ENCODE results near the gene UNKL. TPM values are rescaled to one million over a fixed set of nuclear protein-coding genes. Genes with fewer than 3 reads are reported as not detected.
"Not testable (repeated sequence)": the region's sequence is repeated elsewhere in the genome, so short reads cannot be mapped to it uniquely, and the experiment has no call there.

The UNKL gene
- total RNA-seq, 3 donors from 2014 or later (not counting 1 experiment from before 2014, with no cell fraction given) = 114 to 130 (median 127) TPM

- H3K27me3 ChIP-seq (ENCODE audit: control insufficient read depth, insufficient read depth, low read length) = peaks cover 11% of the 10 kb centered on the region
- H3K4me1 ChIP-seq (ENCODE audit: control insufficient read depth, insufficient read depth, low read length) = peaks cover 42% of the 10 kb centered on the region
- intact Hi-C loops (cut with micrococcal nuclease) = loop anchor here (2.0 kb wide), 1 partner anchor 20 kb away; no protein-coding TSS in a partner anchor
- H3K36me3 ChIP-seq (ENCODE audit: control insufficient read depth, insufficient read depth, low read length) = no peaks in the 10 kb centered on the region
- H3K27ac Mint-ChIP-seq = peak overlapping the region; percentile 86 to 89
- peak overlapping the region; percentile 90 for H3K4me3 Mint-ChIP-seq
- 60% methylated on average over 22 of the region's 22 CpGs for WGBS (ENCODE audit: insufficient coverage)
- H3K9me3 Mint-ChIP-seq = no peaks in the 10 kb centered on the region
- H3K4me3 ChIP-seq (ENCODE audit: low read length) = peak overlapping the region; percentile 37
- TF ChIP-seq, protein P1, sequence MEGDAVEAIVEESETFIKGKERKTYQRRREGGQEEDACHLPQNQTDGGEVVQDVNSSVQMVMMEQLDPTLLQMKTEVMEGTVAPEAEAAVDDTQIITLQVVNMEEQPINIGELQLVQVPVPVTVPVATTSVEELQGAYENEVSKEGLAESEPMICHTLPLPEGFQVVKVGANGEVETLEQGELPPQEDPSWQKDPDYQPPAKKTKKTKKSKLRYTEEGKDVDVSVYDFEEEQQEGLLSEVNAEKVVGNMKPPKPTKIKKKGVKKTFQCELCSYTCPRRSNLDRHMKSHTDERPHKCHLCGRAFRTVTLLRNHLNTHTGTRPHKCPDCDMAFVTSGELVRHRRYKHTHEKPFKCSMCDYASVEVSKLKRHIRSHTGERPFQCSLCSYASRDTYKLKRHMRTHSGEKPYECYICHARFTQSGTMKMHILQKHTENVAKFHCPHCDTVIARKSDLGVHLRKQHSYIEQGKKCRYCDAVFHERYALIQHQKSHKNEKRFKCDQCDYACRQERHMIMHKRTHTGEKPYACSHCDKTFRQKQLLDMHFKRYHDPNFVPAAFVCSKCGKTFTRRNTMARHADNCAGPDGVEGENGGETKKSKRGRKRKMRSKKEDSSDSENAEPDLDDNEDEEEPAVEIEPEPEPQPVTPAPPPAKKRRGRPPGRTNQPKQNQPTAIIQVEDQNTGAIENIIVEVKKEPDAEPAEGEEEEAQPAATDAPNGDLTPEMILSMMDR (IDR thresholded peaks at IDR 0.05) = no peak
- peaks cover 3% of the 10 kb centered on the region for H3K9me3 ChIP-seq (ENCODE audit: control insufficient read depth, insufficient read depth, low read length)
- ATAC-seq (no peak), DNase-seq (no peak)
- H3K36me3 Mint-ChIP-seq = no peaks in the 10 kb centered on the region
- peaks cover 14 to 19% of the 10 kb centered on the region in 2 donors for H3K4me1 Mint-ChIP-seq
- H3K27ac ChIP-seq (ENCODE audit: low read length) = peak overlapping the region; percentile 86
- H3K27me3 Mint-ChIP-seq (ENCODE audit: low read depth in 2 of 2) = no peaks in the 10 kb centered on the region
Measured at GRCh38 chr16:1330931-1331711, 83.4 kb downstream of the UNKL start.

DNA sequence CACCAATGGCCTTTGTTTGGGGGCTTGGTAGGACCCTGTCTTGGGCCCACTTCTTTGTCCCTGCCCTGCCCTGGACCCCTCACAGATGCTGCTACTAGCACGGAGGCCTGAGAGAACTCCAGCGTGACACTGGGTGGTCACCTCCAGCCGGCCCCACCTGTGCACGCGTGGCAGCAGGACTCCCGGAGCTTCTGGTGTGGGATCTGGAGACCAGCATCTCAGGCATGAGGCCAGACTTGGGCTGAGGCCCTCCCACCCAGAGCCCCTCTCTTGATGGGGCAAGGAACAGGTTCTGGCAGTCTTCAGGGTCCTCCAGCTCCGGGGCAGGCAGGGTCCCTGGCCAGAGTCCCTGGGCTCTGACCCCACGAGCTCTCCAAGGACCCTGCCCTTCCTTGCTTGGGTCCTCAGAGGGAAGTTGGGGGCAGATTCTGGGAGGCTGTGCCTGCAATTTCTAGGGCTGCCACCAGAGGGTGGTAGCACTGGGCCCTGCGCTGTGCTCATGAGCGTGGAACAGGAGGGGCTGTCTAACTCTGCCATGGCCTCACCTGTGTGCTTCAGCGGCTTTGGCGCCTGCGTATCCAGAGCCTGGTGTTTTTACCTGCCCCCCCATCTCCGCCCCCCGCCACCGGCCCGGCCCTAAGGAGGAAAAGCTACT lies 84.1 kb downstream of the UNKL start:
- peaks cover 3% of the 10 kb centered on the region for H3K36me3 ChIP-seq (ENCODE audit: control insufficient read depth, insufficient read depth, low read length)
- peaks cover 11% of the 10 kb centered on the region for H3K27me3 ChIP-seq (ENCODE audit: control insufficient read depth, insufficient read depth, low read length)
- no peak overlapping the region for H3K27ac ChIP-seq (ENCODE audit: low read length)
- ATAC-seq = no peak
- TF ChIP-seq, protein P1 (IDR thresholded peaks at IDR 0.05) = peak; percentile 44
- WGBS (ENCODE audit: insufficient coverage) = 82% methylated on average over 17 of the region's 17 CpGs
- peaks cover 14 to 19% of the 10 kb centered on the region in 2 donors for H3K4me1 Mint-ChIP-seq
- no peak overlapping the region for H3K4me3 ChIP-seq (ENCODE audit: low read length)
- intact Hi-C loops (cut with micrococcal nuclease) = loop anchor here (2.0 kb wide), 1 partner anchor 20 kb away; no protein-coding TSS in a partner anchor
- peaks cover 3% of the 10 kb centered on the region for H3K9me3 ChIP-seq (ENCODE audit: control insufficient read depth, insufficient read depth, low read length)
- peaks cover 42% of the 10 kb centered on the region for H3K4me1 ChIP-seq (ENCODE audit: control insufficient read depth, insufficient read depth, low read length)
- no peak overlapping the region for H3K27ac Mint-ChIP-seq
- no peaks in the 10 kb centered on the region for H3K36me3 Mint-ChIP-seq
- no peaks in the 10 kb centered on the region for H3K27me3 Mint-ChIP-seq (ENCODE audit: low read depth in 2 of 2)
- DNase-seq = peak in 1 of 2 donors; percentile 43
- H3K9me3 Mint-ChIP-seq = no peaks in the 10 kb centered on the region
- H3K4me3 Mint-ChIP-seq = no peak overlapping the region

DNA sequence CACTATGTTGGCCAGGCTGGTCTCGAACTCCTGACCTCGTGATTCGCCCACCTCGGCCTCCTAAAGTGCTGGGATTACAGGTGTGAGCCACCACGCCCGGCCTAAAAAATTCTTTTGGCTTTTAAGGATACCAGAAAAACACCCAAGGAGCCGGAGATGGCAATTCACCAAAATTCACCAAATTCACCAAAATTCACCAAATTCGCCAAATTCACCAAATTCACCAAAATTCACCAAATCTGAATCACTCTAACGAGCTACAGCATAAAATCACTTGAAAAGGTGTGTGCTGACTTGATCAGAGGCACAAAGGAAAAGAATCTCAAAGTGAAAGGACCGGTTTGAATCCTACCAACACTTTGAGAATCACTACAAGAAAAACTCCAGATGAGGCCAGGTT lies 85.5 kb downstream of the UNKL start:
- H3K9me3 Mint-ChIP-seq; H3K36me3 Mint-ChIP-seq; H3K27ac ChIP-seq (ENCODE audit: low read length); H3K27me3 Mint-ChIP-seq (ENCODE audit: low read depth in 2 of 2); H3K4me3 Mint-ChIP-seq; intact Hi-C loops (cut with micrococcal nuclease); DNase-seq; ATAC-seq; H3K9me3 ChIP-seq (ENCODE audit: control insufficient read depth, insufficient read depth, low read length); H3K27me3 ChIP-seq (ENCODE audit: control insufficient read depth, insufficient read depth, low read length); H3K4me3 ChIP-seq (ENCODE audit: low read length): not testable (repeated sequence)
- H3K36me3 ChIP-seq (ENCODE audit: control insufficient read depth, insufficient read depth, low read length) = peaks cover 17% of the 10 kb centered on the region
- Mint-ChIP-seq H3K4me1 (peaks cover 14 to 19% of the 10 kb centered on the region in 2 donors), H3K27ac (peak overlapping the region in 1 of 2 donors; percentile 57)
- 93% methylated on average over 10 of the region's 10 CpGs for WGBS (ENCODE audit: insufficient coverage)
- H3K4me1 ChIP-seq (ENCODE audit: control insufficient read depth, insufficient read depth, low read length) = peaks cover 33% of the 10 kb centered on the region

- H3K27me3 Mint-ChIP-seq (ENCODE audit: low read depth in 2 of 2); H3K27me3 ChIP-seq (ENCODE audit: control insufficient read depth, insufficient read depth, low read length); H3K27ac Mint-ChIP-seq; H3K27ac ChIP-seq (ENCODE audit: low read length); DNase-seq; H3K36me3 Mint-ChIP-seq; ATAC-seq; H3K9me3 Mint-ChIP-seq; H3K4me3 ChIP-seq (ENCODE audit: low read length); H3K9me3 ChIP-seq (ENCODE audit: control insufficient read depth, insufficient read depth, low read length); H3K4me3 Mint-ChIP-seq; intact Hi-C loops (cut with micrococcal nuclease): not testable (repeated sequence)
- 92% methylated on average over 20 of the region's 20 CpGs for WGBS (ENCODE audit: insufficient coverage)
- peaks cover 29% of the 10 kb centered on the region for H3K4me1 ChIP-seq (ENCODE audit: control insufficient read depth, insufficient read depth, low read length)
- H3K4me1 Mint-ChIP-seq = peaks cover 14 to 19% of the 10 kb centered on the region in 2 donors
- peaks cover 25% of the 10 kb centered on the region for H3K36me3 ChIP-seq (ENCODE audit: control insufficient read depth, insufficient read depth, low read length)
Measured at GRCh38 chr16:1328136-1328535, 86.4 kb downstream of the UNKL start.
